ENCODE results near the gene TMEM156. TPM values are rescaled to one million over a fixed set of nuclear protein-coding genes. Genes with fewer than 3 reads are reported as not detected.

TMEM156 gene
- total and polyA plus RNA-seq, 2 of the 4 experiments (the other 2 are of a cell fraction), result 0.53 to 0.54 TPM

- Histone ChIP-seq H2AK9ac (replicated peaks; ENCODE audit: low read depth, low read length, poor library complexity) (no peak overlapping the region), H3K36me3 (ENCODE audit: control insufficient read depth, insufficient read depth, low read length) (no peaks in the 10 kb centered on the region), H3K4me1 (ENCODE audit: control insufficient read depth, insufficient read depth, low read length) (peaks cover 17% of the 10 kb centered on the region), H3K4me2 (ENCODE audit: low read depth, low read length) (no peak overlapping the region), H3K9ac (ENCODE audit: low read depth, low read length) (peak overlapping the region; percentile 19; the same call in 1 of the 2 replicates), H2BK15ac (ENCODE audit: low read depth, low read length) (peak overlapping the region; percentile 69; the same call in 2 of the 3 replicates), H2BK20ac (ENCODE audit: low read depth, low read length) (peak overlapping the region; percentile 85), H2BK5ac (ENCODE audit: low read depth, low read length, poor library complexity, severe bottlenecking) (peak overlapping the region; percentile 70), H2AFZ (replicated peaks; ENCODE audit: low read length, poor library complexity) (no peak overlapping the region), H2AK5ac (ENCODE audit: low read depth, low read length) (no peak overlapping the region), H3K23ac (ENCODE audit: low read depth, low read length) (peak overlapping the region; percentile 41; the same call in 1 of the 2 replicates), H4K91ac (ENCODE audit: insufficient read depth, low read depth, low read length) (peak overlapping the region; percentile 60), H3K4me3 (ENCODE audit: insufficient read depth, low read depth, low read length) (no peak overlapping the region), H3K9me3 (ENCODE audit: control insufficient read depth, insufficient read depth, low read length) (no peaks in the 10 kb centered on the region), H3K9me1 (ENCODE audit: insufficient read depth, low read length) (peaks cover 7% of the 10 kb centered on the region), H3K79me1 (ENCODE audit: low read depth in 1 of 2, low read length in 2 of 2) (peaks cover 0 to 10% of the 10 kb centered on the region in 2 experiments; a peak in 2 of 4 replicates), H3K27ac (ENCODE audit: insufficient read depth, low read length) (no peak overlapping the region; the same call in 1 of the 2 replicates), H3K14ac (replicated peaks; ENCODE audit: low read depth, low read length) (peak overlapping the region; percentile 72), H4K8ac (ENCODE audit: low read depth in 2 of 2, low read length in 2 of 2) (peak overlapping the region; percentile 6 to 72; a peak in 3 of 4 replicates), H3K18ac (ENCODE audit: low read depth, low read length) (peak overlapping the region; percentile 18), H3K4ac (ENCODE audit: low read depth, low read length) (peak overlapping the region; percentile 67), H3K56ac (ENCODE audit: extremely low read depth, insufficient read depth, low read length) (0 out of 2 replicates have a peak overlapping the region, but pooled peaks have one; percentile 2), H3K27me3 (ENCODE audit: control insufficient read depth, insufficient read depth, low read length) (no peaks in the 10 kb centered on the region), H4K5ac (ENCODE audit: low read depth, low read length) (peak overlapping the region; percentile 14; the same call in 1 of the 2 replicates), H4K20me1 (ENCODE audit: insufficient read depth, low read length) (no peaks in the 10 kb centered on the region), H2BK120ac (ENCODE audit: low read depth, low read length) (peak overlapping the region; percentile 72)
- intact Hi-C loops (cut with micrococcal nuclease) (no loop called here), dilution Hi-C loops (cut with HindIII; ENCODE audit: low sequenced_read_pairs, unreplicated experiment) (no loop called here), in situ Hi-C loops (cut with MboI; ENCODE audit: low sequenced_read_pairs) (no loop called here)
- ATAC-seq (ENCODE audit: low read depth) (no peak), DNase-seq (no peak)
- no TSS peak for BruUV-seq (replicated peaks)
- ChIA-PET POLR2A (ENCODE audit: unreplicated experiment) (no interaction called here), CTCF (interaction anchor here (1.4 kb wide), 1 partner anchor 183 kb away, joined by 3 read pairs; no protein-coding TSS in a partner anchor)
- TF ChIP-seq POLR2A (IDR thresholded peaks at IDR 0.05; ENCODE audit: low read depth, low read length), result no peak
- TF ChIP-seq RCOR1 (IDR thresholded peaks at IDR 0.05; ENCODE audit: insufficient replicate concordance, low read length), result no peak
- TF ChIP-seq RAD21 (IDR thresholded peaks at IDR 0.05; ENCODE audit: low read length), result no peak
- TF ChIP-seq MXI1 (IDR thresholded peaks at IDR 0.05; ENCODE audit: borderline replicate concordance, low read depth, low read length), result no peak
- no peak for TF ChIP-seq MAZ (IDR thresholded peaks at IDR 0.05; ENCODE audit: borderline replicate concordance, low read depth, low read length)
- no peak for TF ChIP-seq RFX5 (IDR thresholded peaks at IDR 0.05; ENCODE audit: low read depth, low read length)
- no peak for TF ChIP-seq MAFK (IDR thresholded peaks at IDR 0.05; ENCODE audit: low read depth, low read length)
- TF ChIP-seq ELK1 (IDR thresholded peaks at IDR 0.05; ENCODE audit: borderline replicate concordance, low read depth, low read length), result no peak
- no peak for TF ChIP-seq NFE2L2 (IDR thresholded peaks at IDR 0.05; ENCODE audit: low read depth, low read length)
- TF ChIP-seq BHLHE40 (IDR thresholded peaks at IDR 0.05; ENCODE audit: low read depth, low read length), result no peak
- TF ChIP-seq CTCF (conservative IDR thresholded peaks at IDR 0.05; ENCODE audit: low read depth, low read length), result no peak
- TF ChIP-seq CEBPB (IDR thresholded peaks at IDR 0.05; ENCODE audit: low read depth, low read length), result no peak
- TF ChIP-seq FOS (IDR thresholded peaks at IDR 0.05; ENCODE audit: low read depth, low read length), result no peak
- WGBS, 2 experiments (ENCODE audit: extremely low coverage in 2 of 2, insufficient read length in 1 of 2), result no CpG with 5 or more reads among the region's 1 CpG
These were observed 80.2 kb downstream of the TMEM156 start for GRCh38 chr4:38952017-38952416.

All from IMR-90 (cell line).